ENCODE results near the gene ARSI.

ARSI gene

DNA sequence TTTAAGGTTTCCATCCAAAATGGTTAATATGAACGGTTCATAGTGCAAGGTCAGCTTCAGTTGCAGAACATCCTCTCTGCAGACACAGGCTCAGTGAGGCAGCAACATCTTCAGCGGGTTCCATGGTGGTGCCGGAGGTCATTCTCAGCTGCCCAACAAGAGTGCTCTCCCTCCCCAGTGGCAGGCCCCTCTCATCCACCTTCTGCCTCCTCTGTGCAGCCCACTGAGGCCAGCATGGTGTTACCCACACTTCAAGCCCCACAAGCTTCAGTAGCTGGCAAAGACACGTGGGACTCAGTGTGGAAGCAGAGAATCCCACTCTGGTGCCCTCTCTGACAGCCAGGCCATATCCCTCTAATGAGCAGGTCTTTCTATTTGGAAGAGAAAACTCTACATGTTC, 4.1 kb upstream of the ARSI start:
- DNase-seq = no peak

DNA sequence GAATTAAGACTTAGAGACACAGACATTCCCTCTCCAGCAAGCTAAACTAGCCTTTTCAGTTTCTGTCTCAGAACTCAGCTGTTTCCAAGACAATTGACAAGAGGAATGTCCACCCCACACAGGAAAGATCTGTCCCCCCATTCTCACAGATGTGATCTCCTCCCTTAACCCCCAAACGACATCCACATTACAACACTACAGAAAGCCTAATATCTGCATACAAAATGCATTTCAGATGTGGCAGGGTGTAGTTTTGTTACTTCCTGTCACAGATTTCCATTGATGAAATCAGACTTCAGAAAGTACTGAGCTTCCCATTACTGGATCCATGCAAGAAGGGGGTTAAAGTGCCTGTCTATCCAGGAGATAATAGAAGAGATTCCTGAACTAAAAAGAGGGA, 2.9 kb upstream of the ARSI start:
- DNase-seq = no peak

DNA sequence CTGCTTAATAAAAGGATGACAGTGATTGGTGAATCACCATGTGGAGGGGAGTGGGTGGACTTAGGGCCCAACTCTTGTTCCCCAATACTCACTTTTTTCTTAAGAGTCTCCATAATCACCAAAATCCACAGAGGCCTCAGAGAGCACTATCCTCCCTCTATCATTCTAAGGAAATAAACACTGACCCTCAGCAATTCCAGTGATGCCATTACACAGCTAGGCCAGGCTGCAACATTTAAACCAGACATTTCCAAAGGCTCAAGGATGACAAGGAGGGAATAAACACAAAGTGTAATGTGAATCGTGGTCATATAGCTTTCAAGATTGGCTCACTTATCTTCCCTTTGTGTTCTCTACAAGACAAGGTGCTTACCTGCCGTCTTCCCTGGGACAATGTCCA, 2.4 kb upstream of the ARSI start:
- DNase-seq = no peak

GRCh38 chr5:150304481-150305081, 1.9 kb upstream of the ARSI start:
- no peak for DNase-seq

- DNase-seq = no peak
Measured at GRCh38 chr5:150303660-150304386, 1.1 kb upstream of the ARSI start.

GRCh38 chr5:150303070-150303615, 438 bp upstream of the ARSI start:
- DNase-seq = no peak

GRCh38 chr5:150301901-150302300, 804 bp downstream of the ARSI start:
- DNase-seq = no peak

DNA sequence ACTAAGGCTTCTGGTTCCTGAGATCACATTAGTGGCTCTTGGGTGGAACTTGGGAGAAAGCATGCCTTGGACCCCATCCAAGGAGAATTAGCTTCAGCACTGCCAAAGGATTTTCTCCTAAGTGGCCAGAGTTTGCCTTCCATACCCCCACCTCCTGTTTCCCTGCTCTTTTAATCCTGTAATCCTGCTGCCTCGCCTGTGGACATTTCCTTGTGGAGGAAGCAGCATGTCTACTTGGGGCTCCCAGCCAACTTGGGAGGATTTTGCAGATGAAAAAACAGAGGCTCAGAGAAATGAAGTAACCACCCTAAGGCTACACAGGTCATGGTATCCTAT, 1.6 kb downstream of the ARSI start:
- DNase-seq = no peak

- DNase-seq = no peak
Measured at GRCh38 chr5:150300496-150301169, 2.1 kb downstream of the ARSI start.

DNA sequence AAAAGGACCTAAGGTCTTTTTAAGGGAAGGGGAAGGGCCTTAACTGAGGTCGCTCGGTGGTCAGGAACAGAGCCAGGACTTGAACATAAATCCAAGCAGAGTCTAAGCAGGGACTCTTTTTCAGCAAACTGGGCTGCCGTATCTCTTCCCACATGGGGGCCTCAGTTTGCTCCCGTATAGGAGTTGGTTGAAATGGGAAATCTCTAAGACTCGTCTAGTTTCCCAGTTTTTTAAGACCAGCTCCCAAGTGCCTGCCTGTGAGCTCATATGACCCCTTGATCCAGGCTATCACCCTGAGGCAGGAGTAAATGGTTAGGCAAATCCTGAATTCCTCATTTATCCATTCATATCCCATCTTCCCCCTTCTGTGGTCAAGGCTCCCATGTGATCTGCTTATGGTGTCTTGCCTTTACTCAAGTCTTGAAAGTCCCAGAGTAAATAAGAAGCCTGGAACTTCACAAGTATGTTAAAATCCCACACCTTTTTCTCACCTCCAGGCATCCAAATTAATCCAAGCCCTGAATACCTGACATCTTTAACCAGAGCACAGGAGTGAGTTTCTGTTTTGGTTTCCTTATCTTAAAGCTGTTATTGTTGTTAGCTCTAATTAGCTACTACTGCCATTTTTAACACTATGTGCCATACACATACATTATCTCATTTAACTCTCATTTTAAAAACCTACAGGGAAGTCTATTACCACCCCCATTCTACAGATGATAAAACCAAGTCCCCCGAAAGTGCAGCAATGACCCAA, 3.0 kb downstream of the ARSI start:
- DNase-seq = no peak

DNA sequence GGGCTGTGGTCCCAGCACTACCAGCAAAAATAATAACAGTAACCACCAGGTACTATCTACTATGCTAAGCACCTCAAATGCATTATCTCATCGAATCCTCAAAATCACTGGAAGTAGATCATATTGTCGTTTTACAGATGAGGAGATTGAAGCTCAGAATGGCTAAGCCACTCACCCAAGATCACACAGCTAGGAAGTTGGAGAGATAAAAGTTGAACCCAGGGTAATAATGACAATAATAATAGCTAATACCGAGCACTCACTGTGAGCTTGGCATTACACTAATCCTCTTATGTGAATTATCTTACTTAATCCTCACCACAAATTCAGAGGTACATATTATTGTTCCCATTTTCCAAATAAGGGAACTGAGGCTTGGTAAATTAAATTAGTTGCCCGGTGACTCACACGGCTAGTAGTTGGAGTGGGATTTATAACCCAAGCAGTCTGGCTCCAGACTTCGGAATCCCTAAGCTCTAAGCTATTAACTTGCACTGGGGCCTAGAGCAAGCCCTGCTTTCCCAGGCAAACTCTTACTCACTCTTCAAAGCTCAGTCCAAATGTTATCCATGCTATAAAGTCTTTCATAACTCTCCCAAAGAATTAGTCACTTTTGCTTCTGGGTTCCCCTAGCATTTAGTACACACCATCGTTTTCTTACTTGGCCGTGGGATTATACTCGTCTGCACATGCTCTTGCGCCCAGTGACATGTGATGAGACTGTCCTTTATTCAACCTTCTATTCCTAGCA, 3.8 kb downstream of the ARSI start:
- no peak for DNase-seq

DNA sequence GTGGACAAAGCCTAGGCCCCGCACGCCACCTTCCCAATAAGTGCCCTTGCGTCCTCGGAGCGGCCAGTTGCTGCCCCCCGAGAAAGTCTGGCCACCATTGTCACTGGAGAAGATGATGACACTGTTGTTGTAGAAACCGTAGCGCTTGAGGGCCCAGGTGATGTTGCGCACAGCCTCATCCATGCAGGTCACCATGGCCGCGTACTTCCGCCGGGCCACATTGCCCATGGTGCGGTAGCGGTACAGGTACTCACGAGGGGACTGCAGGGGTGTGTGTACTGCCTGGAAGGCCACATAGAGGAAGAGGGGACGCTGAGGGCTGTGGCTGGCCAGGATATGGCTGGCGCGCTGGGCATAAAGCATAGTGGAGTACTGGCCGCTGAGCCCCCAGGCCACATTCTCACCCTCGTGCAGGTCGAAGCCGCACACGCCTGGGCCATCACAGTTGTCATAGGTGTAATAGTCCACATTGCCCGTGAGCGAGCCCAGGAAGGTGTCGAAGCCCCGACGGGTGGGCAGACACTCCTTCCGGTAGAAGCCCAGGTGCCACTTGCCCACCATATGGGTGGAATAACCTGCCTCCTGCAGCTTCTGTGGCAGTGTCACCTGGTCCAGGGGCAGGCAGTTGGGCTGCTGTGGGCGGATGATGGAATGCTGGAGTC, 4.6 kb downstream of the ARSI start:
- DNase-seq = no peak

DNA sequence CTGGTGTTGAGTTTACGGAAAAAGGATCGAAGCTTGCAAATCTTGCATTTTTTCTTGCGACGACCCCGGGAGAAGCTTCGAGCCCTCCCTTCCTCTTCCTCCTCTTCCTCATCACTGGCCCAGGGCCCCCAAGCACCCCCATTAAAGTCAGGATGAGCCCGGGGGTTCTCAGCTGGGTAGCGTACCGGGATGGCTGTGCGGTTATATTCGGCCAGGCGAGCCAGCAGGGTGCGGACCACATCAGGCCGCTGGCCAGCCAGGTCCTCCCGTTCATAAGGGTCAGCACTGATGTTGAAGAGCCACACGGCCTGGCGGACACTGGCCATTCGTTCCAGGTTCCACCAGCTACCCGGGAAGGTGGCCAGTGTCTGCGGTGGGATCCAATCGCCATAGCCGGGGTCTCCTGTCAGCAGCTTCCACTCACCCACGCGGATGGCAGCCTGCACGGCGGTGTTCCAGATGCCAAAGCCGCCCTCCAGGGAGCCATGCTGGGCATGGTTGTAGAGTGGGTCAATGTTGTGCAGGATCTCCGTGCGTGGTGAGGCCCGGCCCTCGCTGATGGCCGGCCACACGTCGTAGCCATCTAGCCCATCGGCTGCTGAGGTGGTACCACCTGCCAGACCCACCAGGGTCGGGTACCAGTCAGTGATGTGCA, 5.3 kb downstream of the ARSI start:
- no peak for DNase-seq

- DNase-seq = no peak
Measured at GRCh38 chr5:150296496-150296895, 6.2 kb downstream of the ARSI start.

DNA sequence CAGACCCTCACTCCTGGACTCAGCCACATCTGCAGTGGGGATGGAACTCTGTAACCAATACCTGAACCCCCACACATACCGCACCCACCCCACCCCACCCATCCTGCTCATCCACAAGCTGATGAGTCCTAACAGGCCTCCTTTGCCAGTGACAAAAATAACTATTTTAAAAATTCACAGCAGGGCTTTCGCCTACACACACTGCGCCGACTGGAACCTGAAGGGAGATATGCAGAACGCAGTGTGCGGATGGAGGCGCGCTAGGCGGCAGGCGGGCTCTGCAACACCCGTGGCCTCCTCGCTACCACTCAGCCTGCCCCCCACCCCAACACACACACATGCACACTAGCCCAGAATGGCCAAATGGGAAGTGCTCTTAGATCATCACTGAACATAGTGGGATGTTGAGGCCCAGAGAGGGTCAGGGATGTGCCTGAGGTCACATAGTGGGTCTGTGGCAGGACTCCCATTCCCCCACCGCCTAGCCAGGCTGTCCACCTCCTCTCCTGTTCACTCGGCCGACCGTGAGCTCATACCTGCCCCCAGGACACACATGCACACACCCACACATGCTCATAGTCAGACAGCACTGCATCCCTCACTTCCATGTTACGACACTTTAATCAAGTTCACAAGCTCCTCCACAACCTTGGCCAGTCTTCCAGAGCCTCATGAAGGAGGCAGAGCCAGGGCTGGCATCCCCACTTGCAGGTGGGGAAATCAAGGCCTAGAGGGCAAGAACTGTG, 6.8 kb downstream of the ARSI start:
- no peak for DNase-seq

DNA sequence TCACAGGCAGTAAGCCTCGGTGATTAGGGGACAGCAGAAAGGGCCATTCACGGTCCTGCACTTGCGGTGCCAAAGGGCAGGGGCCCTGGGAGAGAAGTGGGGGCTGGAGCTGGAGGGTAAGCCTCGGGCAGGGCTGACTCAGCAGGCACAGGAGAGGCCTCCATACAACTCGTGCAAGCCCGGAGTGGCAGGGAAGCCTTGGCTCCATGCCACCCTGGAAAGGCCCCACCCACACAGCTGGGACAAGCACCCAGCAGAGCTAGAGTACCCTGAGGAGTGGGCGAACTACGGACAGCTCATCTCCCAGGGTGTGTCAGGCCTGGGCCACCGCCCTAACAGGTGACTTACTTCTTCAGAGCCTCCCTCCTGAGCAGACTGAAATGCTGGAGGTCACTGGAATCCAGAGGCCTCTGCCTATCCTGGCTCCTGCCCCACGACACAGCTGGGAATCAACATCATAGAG, 7.5 kb downstream of the ARSI start:
- DNase-seq = no peak

GRCh38 chr5:150294551-150295071, 8.1 kb downstream of the ARSI start:
- DNase-seq = no peak

- no peak for DNase-seq
Measured at GRCh38 chr5:150293091-150293941, 9.4 kb downstream of the ARSI start.

Measured in NCI-H2081 (cell line).